LNCAP (cell line): ENCODE measurements around the gene PDZD2.

ENCODE experiments used
- CTCF ChIP-seq: fragments of 450-650 bp; IDR thresholded peaks from 2 replicates; pipeline ENCODE4 v1.5.1; 2017; ENCODE audit warnings: mild to moderate bottlenecking

Gene PDZD2

GRCh38 chr5:31748458-31749172 is 109.7 kb downstream of the PDZD2 start:
- TF ChIP-seq CTCF, result no peak

GRCh38 chr5:31750215-31750614 is 111.3 kb downstream of the PDZD2 start:
- TF ChIP-seq CTCF, result no peak

- TF ChIP-seq CTCF, result no peak
Measured at GRCh38 chr5:31751610-31752009, 112.7 kb downstream of the PDZD2 start.

- TF ChIP-seq CTCF, result no peak
Measured at GRCh38 chr5:31753700-31754357, 114.9 kb downstream of the PDZD2 start.

DNA sequence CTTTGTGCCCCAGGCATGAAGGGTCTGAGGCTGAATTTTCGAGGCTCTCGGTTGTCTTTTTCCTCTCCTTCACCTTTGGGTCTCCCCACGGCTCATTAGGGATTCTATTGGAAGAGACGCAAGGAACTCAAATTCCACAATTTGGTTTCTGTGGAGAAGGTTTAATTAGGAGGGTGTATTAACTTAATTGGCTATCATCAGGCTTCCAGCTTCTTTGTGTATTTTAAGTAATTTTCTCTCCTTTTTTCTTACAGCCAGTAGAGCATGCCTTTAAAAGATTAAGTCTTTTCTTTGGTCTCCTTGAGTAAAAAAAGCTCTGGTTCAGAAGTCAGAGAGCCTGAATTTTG is 115.4 kb downstream of the PDZD2 start:
- no peak for TF ChIP-seq CTCF

DNA sequence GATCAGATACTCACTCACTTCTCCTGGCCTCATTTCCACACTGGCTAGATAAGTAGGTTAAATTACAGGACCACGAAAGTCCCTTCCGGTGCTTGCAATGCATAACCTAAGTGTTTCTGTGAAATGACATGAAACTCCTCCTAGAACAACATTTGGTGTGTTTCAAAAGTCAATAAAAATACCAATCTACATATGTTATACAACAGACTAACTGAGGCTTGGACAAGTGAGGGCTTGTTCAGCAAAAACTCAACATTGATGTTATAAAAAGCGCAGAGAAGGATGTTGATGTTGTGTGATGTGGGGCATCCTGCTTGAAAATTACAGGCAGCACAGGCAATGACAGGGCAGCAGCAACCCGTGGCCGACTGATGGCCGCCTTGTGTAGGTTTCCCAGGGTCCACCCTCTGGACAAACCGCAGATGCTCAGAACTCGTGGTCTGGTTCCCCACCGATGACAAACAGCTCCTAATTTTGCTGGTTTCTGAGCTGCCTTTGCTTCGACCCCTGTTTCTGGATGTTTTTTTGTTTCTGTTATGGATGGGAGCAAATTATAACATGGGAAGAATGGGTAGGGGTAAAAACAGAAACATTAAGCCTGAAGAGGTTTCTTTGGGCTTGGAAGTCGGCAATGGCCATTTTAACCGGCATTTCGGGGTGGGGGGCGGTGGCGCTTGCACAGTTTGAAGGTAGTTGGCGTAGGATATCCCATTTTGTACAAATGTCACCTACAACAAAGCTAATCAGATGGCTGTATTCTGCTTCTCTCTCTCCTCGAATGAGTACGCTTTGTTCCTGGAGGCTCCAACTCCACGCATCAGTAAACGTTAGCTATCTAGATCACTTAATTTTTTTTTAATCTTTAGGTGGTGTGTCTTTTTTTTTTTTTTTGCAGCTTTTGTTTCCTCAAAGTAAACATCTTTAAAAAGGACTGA is 116.1 kb downstream of the PDZD2 start:
- no peak for TF ChIP-seq CTCF

- TF ChIP-seq CTCF, result no peak
Measured at GRCh38 chr5:31755676-31756230, 116.8 kb downstream of the PDZD2 start.
